Testis (tissue), 3 donors: ENCODE results near the gene FXYD3. TPM values are rescaled to one million over a fixed set of nuclear protein-coding genes. Genes with fewer than 3 reads are reported as not detected.

ENCODE experiments used
- DNase-seq: peaks from one replicate; pipeline ENCODE4 v3.0.0-alpha.2; 2019
- H3K27ac ChIP-seq, 2 donors: fragments of 200-600 bp; sonication (generic); one replicate each; pipeline ENCODE4 v1.5.1; 2019
- H3K27me3 ChIP-seq: fragments of 200-600 bp; sonication (generic); one replicate; pipeline ENCODE4 v1.5.1; 2019
- H3K36me3 ChIP-seq: fragments of 200-600 bp; sonication (generic); one replicate; pipeline ENCODE4 v1.5.1; 2017; ENCODE audit warnings: low read depth; ENCODE audit errors: missing control alignments
- H3K4me1 ChIP-seq: fragments of 200-600 bp; sonication (generic); one replicate; pipeline ENCODE4 v1.5.1; 2019
- H3K4me3 ChIP-seq, 2 donors: fragments of 200-600 bp; sonication (generic); one replicate each; pipeline ENCODE4 v1.5.1; 2017 to 2019
- H3K9me3 ChIP-seq: fragments of 200-600 bp; sonication (generic); one replicate; pipeline ENCODE4 v1.5.1; 2017
- POLR2A ChIP-seq: fragments of 450-650 bp; IDR thresholded peaks from one replicate; pipeline ENCODE4 v1.6.1; 2017; ENCODE audit warnings: antibody characterized with exemption, mild to moderate bottlenecking, moderate library complexity
- WGBS, 2 donors: methylation state at CpG; one replicate each; pipeline ENCODE4 v1.1.5; 2018; 5-methylcytosine and 5-hydroxymethylcytosine counted together
- intact Hi-C: fragments of 100-400 bp; cut with DNase I; formaldehyde crosslinking; loops from one replicate; pipeline ENCODE4 v1.15.1; 2023; ENCODE audit warnings: low total_unique reads
- polyA plus RNA-seq: library from polyadenylated mRNA; stranded (reverse); fragments of 350-450 nt; fragmentation: Illumina TruSeq; extraction: RNeasy Lipid Tissue Mini Kit (QIAGEN cat#74804); gene quantifications from one replicate; pipeline ENCODE4 v1.2.3, GENCODE V29; 2014; ENCODE audit warnings: low read depth, low replicate concordance; ENCODE audit not compliant: insufficient read depth
- total RNA-seq, 2 donors: library from RNA; depleted of rRNA; stranded (reverse); fragments of >200 nt; gene quantifications; one replicate each; pipeline ENCODE4 v1.2.3, GENCODE V29; 2016
- TF ChIP-seq, protein P1 (sequence below), 3 experiments: fragments of 450-650 bp in 2 of 3; fragments of 200-600 bp in 1 of 3; sonication (generic) in 1 of 3; IDR thresholded peaks; one replicate each; pipeline ENCODE4 v1.5.1; 2016 to 2019; ENCODE audit warnings: antibody characterized with exemption in 3 of 3, mild to moderate bottlenecking in 2 of 3, moderate library complexity in 1 of 3

Gene FXYD3
- total and polyA plus RNA-seq, 3 donors from 2014 or later, result 2.6 TPM; not detected in 2

- intact Hi-C loops, result no loop called here
- H3K4me3 ChIP-seq, result no peak overlapping the region
- WGBS, 2 donors, result 82 to 83% methylated on average over 5 of the region's 5 CpGs
- no peak for DNase-seq
- TF ChIP-seq POLR2A, result no peak
- TF ChIP-seq, protein P1, sequence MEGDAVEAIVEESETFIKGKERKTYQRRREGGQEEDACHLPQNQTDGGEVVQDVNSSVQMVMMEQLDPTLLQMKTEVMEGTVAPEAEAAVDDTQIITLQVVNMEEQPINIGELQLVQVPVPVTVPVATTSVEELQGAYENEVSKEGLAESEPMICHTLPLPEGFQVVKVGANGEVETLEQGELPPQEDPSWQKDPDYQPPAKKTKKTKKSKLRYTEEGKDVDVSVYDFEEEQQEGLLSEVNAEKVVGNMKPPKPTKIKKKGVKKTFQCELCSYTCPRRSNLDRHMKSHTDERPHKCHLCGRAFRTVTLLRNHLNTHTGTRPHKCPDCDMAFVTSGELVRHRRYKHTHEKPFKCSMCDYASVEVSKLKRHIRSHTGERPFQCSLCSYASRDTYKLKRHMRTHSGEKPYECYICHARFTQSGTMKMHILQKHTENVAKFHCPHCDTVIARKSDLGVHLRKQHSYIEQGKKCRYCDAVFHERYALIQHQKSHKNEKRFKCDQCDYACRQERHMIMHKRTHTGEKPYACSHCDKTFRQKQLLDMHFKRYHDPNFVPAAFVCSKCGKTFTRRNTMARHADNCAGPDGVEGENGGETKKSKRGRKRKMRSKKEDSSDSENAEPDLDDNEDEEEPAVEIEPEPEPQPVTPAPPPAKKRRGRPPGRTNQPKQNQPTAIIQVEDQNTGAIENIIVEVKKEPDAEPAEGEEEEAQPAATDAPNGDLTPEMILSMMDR (IDR thresholded peaks at IDR 0.05), result no peak
- no peaks in the 10 kb centered on the region for H3K36me3 ChIP-seq
- no peaks in the 10 kb centered on the region for H3K4me1 ChIP-seq
- H3K27me3 ChIP-seq, result no peaks in the 10 kb centered on the region
- H3K9me3 ChIP-seq, result no peaks in the 10 kb centered on the region
- no peak overlapping the region for H3K27ac ChIP-seq
These were observed 51.9 kb downstream of the FXYD3 start for GRCh38 chr19:35167251-35168119.

DNA sequence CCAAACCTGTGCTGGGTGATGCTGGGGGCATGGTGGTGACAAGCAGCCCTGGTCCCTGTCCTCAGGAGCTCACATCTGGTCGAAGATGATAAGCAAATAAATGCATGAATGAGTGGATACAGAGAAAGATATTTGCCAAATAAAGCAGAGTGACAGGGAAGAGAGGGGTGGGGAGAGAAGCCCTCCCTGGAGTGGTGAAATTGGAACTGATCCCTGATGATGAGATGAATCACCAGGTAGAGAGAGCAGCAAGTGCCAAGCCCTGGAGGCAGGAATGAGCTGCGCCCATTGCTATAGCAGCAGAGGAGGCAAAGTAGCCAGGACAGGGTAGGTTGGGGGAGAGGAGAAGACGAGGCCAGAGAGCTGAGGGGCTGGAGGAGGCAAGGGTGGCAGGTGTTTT, 52.6 kb downstream of the FXYD3 start:
- Histone ChIP-seq H3K4me3 (no peak overlapping the region), H3K4me1 (no peaks in the 10 kb centered on the region), H3K9me3 (no peaks in the 10 kb centered on the region), H3K27me3 (no peaks in the 10 kb centered on the region), H3K27ac (no peak overlapping the region), H3K36me3 (no peaks in the 10 kb centered on the region)
- intact Hi-C loops, result no loop called here
- DNase-seq, result no peak
- 87 to 91% methylated on average over 3 of the region's 3 CpGs for WGBS, 2 donors
- TF ChIP-seq, protein P1 (IDR thresholded peaks at IDR 0.05), result no peak
- no peak for TF ChIP-seq POLR2A

DNA sequence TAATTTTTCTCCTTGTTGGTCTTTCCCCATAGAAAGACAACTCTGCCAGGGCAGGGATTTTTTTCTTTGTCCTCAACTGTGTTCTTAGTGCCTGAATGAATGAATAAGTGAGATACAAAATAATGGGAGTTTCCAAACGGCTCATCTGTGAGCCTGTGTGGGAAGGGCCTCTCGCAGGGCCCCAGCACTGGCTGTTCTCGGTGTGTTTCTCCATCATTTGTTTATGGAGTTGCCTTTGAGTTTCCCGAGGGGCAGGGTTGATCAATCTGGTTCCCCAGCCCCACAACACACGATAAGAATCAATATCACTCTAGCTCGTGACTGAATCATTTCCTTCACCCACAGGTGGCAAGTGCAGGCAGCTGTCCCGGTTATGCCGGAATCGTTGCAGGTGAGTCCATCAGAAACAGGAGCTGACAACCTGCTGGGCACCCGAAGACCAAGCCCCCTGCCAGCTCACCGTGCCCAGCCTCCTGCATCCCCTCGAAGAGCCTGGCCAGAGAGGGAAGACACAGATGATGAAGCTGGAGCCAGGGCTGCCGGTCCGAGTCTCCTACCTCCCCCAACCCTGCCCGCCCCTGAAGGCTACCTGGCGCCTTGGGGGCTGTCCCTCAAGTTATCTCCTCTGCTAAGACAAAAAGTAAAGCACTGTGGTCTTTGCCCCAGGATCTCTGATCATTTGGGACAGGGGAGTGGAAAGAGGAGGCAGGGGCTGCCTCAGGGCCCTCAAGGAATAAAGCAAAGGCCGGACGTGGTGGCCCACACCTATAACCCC, 53.8 kb downstream of the FXYD3 start:
- Histone ChIP-seq H3K36me3 (no peaks in the 10 kb centered on the region), H3K27me3 (no peaks in the 10 kb centered on the region), H3K27ac (no peak overlapping the region), H3K9me3 (no peaks in the 10 kb centered on the region), H3K4me1 (no peaks in the 10 kb centered on the region), H3K4me3 (no peak overlapping the region)
- TF ChIP-seq, protein P1 (IDR thresholded peaks at IDR 0.05), result no peak
- no peak for TF ChIP-seq POLR2A
- DNase-seq, result no peak
- 81 to 82% methylated on average over 15 to 18 of the region's 18 CpGs for WGBS, 2 donors
- intact Hi-C loops, result no loop called here

DNA sequence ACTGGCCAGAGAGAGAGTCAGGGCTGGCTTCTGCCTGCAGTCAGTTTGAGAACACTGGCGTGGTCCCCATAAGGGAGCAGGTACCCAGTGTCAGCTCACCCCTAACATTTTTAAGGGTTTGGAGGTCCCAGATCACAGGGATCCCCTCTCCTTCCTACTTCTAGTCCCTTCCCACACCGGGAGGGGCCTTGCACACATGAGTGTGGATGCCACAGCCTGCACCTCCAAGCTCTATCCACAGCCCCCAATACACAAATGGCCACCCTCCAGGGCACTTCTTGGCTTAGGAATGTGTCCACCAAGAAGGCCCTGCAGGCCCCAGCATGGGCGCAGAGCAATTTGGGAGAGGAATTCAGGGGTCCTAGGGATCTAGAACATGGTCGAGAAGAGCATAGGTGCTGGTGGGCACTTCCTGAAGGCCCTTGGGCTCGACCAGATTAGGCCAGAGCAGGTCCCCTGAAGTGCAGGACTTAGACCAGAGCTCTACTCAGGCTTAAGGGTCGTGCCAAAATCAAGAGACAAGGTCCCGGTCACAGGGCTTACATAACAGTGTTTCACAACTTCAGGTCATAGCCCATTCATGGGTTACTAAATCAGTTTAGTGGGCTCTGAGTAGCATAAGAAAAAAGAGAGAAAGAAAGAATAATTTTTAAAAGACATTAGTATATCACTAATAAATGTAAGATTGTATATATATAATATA, 54.9 kb downstream of the FXYD3 start:
- Histone ChIP-seq H3K27me3 (no peaks in the 10 kb centered on the region), H3K27ac (no peak overlapping the region), H3K9me3 (no peaks in the 10 kb centered on the region), H3K36me3 (no peaks in the 10 kb centered on the region), H3K4me3 (no peak overlapping the region), H3K4me1 (no peaks in the 10 kb centered on the region)
- no peak for DNase-seq
- 85 to 90% methylated on average over 6 to 7 of the region's 7 CpGs for WGBS, 2 donors
- intact Hi-C loops, result no loop called here
- TF ChIP-seq, protein P1 (IDR thresholded peaks at IDR 0.05), result no peak
- no peak for TF ChIP-seq POLR2A
